ENCODE results near the gene TMED10.
"Not testable (repeated sequence)": the region's sequence is repeated elsewhere in the genome, so short reads cannot be mapped to it uniquely, and the experiment has no call there.

TMED10 gene

DNA sequence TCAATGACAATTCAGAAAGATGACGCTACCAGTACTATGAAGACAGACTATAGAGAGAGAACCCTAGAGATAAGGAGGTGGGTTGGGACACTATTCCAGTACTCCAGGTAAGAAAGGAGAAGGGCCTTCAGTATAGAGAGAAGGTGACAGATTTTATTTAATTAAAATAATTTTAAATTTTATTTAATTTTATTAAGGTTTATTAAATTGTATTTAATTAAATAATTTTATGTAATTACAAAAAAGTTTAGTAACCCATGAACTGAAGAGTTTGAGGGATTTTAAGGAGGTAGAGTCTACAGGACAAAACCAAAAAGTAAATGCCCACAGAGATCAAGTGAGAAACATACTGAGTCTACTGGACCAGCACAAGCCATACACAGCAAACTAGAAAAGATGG lies 20.3 kb downstream of the TMED10 start:
- H3K27me3 ChIP-seq (ENCODE audit: control insufficient read depth, insufficient read depth, low read length), result no peaks in the 10 kb centered on the region
- H3K4me3 ChIP-seq (ENCODE audit: low read depth, low read length), result no peak overlapping the region
- peaks cover 4% of the 10 kb centered on the region for H3K4me1 ChIP-seq (ENCODE audit: control insufficient read depth, insufficient read depth, low read length)
- H3K9me3 ChIP-seq (ENCODE audit: control insufficient read depth, insufficient read depth, low read length), result no peaks in the 10 kb centered on the region
- H3K36me3 ChIP-seq (ENCODE audit: control insufficient read depth, insufficient read depth, low read length), result no peaks in the 10 kb centered on the region
- H3K9ac ChIP-seq (ENCODE audit: low read depth, low read length), result no peak overlapping the region

DNA sequence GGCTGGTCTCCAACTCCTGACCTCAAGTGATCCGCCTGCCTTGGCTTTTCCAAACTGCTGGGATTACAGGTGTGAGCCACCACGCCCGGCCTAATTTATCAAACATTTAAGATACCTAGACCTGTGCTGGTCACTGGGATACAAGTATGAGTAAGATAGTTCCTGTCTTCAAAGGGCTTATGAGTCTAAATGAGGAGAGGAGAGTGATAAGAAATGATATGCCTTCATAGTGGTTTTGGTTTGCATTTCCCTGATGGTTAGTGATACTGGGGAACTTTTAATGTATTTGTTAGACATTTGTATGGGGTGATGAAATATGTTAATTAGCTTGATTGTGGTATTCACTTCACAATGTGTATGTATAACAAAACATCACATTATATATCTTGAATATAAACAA lies 21.2 kb downstream of the TMED10 start:
- H3K4me3 ChIP-seq (ENCODE audit: low read depth, low read length), result no peak overlapping the region
- no peaks in the 10 kb centered on the region for H3K9me3 ChIP-seq (ENCODE audit: control insufficient read depth, insufficient read depth, low read length)
- no peaks in the 10 kb centered on the region for H3K36me3 ChIP-seq (ENCODE audit: control insufficient read depth, insufficient read depth, low read length)
- no peak overlapping the region for H3K9ac ChIP-seq (ENCODE audit: low read depth, low read length)
- H3K4me1 ChIP-seq (ENCODE audit: control insufficient read depth, insufficient read depth, low read length), result peaks cover 3% of the 10 kb centered on the region
- H3K27me3 ChIP-seq (ENCODE audit: control insufficient read depth, insufficient read depth, low read length), result no peaks in the 10 kb centered on the region

DNA sequence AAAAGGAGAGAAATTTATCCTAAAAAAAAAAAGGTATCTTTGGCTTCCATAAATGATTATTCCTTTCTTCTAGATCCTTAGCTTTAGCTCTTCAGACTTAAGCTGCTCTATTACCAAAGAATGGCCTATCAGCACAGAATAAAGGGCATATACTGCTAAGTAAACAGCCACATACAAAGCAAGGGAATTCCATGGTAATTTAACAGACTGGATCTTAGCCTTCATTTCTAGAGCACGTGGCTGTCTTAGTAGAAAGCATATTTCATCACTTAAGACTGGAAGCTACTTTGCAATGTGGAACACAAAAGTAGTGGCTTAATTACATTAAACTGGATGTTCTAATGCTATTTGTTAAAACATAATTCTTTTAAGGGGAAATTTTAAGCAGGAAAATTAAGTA lies 23.1 kb downstream of the TMED10 start:
- Histone ChIP-seq H3K9ac (ENCODE audit: low read depth, low read length) (no peak overlapping the region), H3K4me1 (ENCODE audit: control insufficient read depth, insufficient read depth, low read length) (peaks cover 3% of the 10 kb centered on the region), H3K36me3 (ENCODE audit: control insufficient read depth, insufficient read depth, low read length) (peaks cover 2% of the 10 kb centered on the region), H3K4me3 (ENCODE audit: low read depth, low read length) (no peak overlapping the region), H3K27me3 (ENCODE audit: control insufficient read depth, insufficient read depth, low read length) (no peaks in the 10 kb centered on the region), H3K9me3 (ENCODE audit: control insufficient read depth, insufficient read depth, low read length) (no peaks in the 10 kb centered on the region)

DNA sequence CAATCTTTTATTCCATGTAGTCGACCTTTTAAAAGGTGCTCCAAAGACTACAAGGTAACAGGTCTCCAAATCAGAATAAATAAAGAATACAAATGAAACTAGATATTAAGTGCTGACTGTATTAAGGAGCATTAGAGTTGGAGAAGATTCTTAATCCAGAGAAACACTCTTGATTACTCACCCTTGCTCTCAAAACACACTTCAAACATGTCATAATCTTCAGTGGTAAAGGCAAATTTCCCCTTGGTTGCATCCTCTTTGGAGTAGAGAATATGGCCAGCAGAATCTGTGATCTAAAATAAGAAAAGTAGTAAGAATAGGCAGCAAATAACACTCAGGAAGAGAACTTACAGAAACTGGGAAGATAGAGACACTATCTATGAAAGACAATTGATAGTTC lies 24.6 kb downstream of the TMED10 start:
- peaks cover 3% of the 10 kb centered on the region for H3K4me1 ChIP-seq (ENCODE audit: control insufficient read depth, insufficient read depth, low read length)
- H3K9me3 ChIP-seq (ENCODE audit: control insufficient read depth, insufficient read depth, low read length), result no peaks in the 10 kb centered on the region
- peaks cover 2% of the 10 kb centered on the region for H3K36me3 ChIP-seq (ENCODE audit: control insufficient read depth, insufficient read depth, low read length)
- H3K9ac ChIP-seq (ENCODE audit: low read depth, low read length), result no peak overlapping the region
- H3K27me3 ChIP-seq (ENCODE audit: control insufficient read depth, insufficient read depth, low read length), result no peaks in the 10 kb centered on the region
- H3K4me3 ChIP-seq (ENCODE audit: low read depth, low read length), result no peak overlapping the region

DNA sequence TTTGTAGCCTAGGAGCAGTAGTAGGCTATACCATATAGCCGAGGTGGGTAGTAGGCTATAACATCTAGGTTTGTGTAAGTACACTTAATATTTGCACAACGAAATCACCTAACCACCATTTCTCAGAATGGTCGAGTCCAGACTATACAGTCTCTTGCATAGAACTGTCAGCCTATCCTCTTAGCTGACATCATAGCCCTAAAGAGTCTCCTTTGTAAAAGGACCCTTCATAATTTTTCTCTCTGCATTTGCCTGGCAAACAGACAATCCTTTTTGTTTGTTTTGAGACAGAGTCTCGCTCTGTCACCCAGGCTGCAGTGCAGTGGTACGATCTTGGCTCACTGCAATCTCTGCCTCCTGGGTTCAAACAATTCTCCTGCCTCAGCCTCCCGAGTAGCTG lies 25.8 kb downstream of the TMED10 start:
- not testable (repeated sequence) for H3K27me3 ChIP-seq (ENCODE audit: control insufficient read depth, insufficient read depth, low read length); H3K36me3 ChIP-seq (ENCODE audit: control insufficient read depth, insufficient read depth, low read length); H3K9me3 ChIP-seq (ENCODE audit: control insufficient read depth, insufficient read depth, low read length); H3K4me3 ChIP-seq (ENCODE audit: low read depth, low read length); H3K9ac ChIP-seq (ENCODE audit: low read depth, low read length); H3K4me1 ChIP-seq (ENCODE audit: control insufficient read depth, insufficient read depth, low read length)

DNA sequence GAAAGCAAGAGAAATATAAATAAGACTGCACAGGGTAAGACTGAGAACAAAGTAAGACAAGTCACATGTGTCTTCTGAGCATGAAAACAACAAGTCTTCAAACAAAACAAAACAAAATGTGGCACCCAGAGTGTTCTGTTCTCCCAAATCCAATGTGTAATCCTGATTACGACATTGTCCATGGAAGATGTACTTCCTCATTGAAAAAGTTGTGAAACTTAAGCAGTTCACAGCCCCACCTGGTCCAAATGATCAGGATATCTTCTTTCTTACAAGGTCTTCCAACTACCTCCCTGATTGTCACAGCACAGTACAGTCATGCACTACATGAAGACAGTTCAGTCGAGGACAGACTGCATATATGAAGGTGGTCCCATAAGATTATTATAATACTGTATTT lies 26.3 kb downstream of the TMED10 start:
- Histone ChIP-seq H3K36me3 (ENCODE audit: control insufficient read depth, insufficient read depth, low read length) (peaks cover 2% of the 10 kb centered on the region), H3K4me1 (ENCODE audit: control insufficient read depth, insufficient read depth, low read length) (peaks cover 3% of the 10 kb centered on the region)

DNA sequence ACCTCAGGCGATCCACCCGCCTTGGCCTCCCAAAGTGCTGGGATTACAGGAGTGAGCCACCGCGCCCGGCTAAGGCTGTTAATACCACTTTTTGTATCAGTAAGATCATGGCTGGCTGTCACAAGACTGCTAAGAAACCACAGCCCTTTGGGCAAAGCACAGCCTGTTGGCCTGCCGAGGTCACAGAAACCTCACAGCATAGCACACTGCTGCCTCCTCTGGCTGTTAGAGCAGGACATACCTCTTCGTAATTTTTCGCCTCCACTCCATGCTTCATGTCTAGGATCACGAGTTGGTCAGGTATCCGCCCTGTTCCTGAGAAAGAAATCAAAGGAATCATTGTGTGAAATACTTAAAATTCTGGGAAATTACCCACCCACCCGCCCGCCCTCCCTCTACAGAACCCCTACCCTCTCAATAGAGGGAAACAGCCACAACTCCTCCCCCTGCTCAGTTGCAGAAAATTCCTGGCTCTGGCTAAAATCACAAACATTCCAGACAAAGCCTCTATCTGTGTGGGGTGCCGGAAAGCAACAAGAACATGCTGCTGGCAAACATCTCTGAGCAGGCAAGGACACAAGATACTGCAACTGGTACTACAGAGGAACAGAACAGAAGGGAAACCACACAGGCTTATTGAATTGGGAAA lies 28.9 kb downstream of the TMED10 start:
- H3K9ac ChIP-seq (ENCODE audit: low read depth, low read length), result no peak overlapping the region
- H3K36me3 ChIP-seq (ENCODE audit: control insufficient read depth, insufficient read depth, low read length), result peaks cover 5% of the 10 kb centered on the region
- H3K4me1 ChIP-seq (ENCODE audit: control insufficient read depth, insufficient read depth, low read length), result no peaks in the 10 kb centered on the region
- H3K27me3 ChIP-seq (ENCODE audit: control insufficient read depth, insufficient read depth, low read length), result no peaks in the 10 kb centered on the region
- H3K9me3 ChIP-seq (ENCODE audit: control insufficient read depth, insufficient read depth, low read length), result no peaks in the 10 kb centered on the region
- no peak overlapping the region for H3K4me3 ChIP-seq (ENCODE audit: low read depth, low read length)

More for the DNA sequence above, 26.3 kb downstream of the TMED10 start:
- H3K9me3 ChIP-seq (ENCODE audit: control insufficient read depth, insufficient read depth, low read length), result no peaks in the 10 kb centered on the region
- no peak overlapping the region for H3K9ac ChIP-seq (ENCODE audit: low read depth, low read length)
- no peaks in the 10 kb centered on the region for H3K27me3 ChIP-seq (ENCODE audit: control insufficient read depth, insufficient read depth, low read length)
- H3K4me3 ChIP-seq (ENCODE audit: low read depth, low read length), result no peak overlapping the region

DNA sequence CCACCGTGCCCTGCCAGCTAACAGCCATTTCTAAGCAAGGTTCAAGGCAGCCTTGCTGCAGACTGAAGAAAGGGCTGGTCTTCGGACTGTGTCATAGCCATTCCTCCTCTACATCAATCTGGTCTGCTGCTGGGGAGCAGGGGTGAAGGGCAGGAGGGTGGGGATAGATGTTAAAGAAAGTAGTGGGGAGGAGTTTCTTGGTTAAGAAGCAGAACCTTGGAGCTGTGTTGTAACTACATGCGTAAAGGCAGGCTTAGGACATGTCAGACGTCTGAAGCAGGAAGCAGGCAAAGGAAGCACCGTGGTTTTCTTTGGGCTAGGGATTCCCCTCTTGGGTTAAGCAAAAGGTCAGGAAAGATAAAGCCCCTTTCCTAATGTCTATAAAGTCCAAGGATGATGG lies 31.5 kb downstream of the TMED10 start:
- Histone ChIP-seq H3K27me3 (ENCODE audit: control insufficient read depth, insufficient read depth, low read length) (no peaks in the 10 kb centered on the region), H3K36me3 (ENCODE audit: control insufficient read depth, insufficient read depth, low read length) (peaks cover 5% of the 10 kb centered on the region), H3K9ac (ENCODE audit: low read depth, low read length) (no peak overlapping the region), H3K9me3 (ENCODE audit: control insufficient read depth, insufficient read depth, low read length) (no peaks in the 10 kb centered on the region), H3K4me3 (ENCODE audit: low read depth, low read length) (no peak overlapping the region), H3K4me1 (ENCODE audit: control insufficient read depth, insufficient read depth, low read length) (no peaks in the 10 kb centered on the region)

DNA sequence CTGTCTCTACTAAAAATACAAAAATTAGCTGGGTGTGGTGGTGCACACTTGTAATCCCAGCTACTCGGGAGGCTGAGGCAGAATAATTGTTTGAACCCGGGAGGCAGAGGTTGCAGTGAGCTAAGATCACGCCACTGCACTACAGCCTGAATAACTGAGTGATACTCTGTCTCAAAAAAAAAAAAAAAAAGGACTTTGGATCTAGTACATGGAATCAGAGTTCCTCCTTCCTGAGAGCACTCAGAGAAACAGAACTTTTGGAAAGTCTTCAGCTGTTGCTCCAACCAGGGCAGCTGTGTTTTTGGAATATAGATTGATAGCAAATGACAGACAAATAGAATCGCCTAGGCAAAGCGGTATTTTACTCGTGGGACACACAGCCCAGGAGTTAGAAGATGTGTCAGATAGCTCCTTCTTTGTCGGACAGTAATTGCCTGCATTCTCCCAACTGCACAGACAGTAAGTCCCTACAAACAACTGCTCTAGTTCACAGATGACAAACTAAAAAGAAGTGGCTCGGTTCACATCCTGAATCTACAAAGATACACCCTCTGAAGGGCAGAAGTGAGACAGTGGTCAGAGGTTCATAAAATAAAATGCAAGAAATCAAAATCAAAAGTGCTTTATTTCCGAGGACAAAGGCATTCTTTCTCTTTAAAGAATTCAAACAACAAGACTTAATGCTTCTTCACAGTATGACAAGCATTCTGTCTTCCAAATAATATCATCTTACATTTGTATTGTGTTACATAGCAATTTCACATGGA lies 32.5 kb downstream of the TMED10 start:
- Histone ChIP-seq H3K4me1 (ENCODE audit: control insufficient read depth, insufficient read depth, low read length) (no peaks in the 10 kb centered on the region), H3K9ac (ENCODE audit: low read depth, low read length) (no peak overlapping the region)

DNA sequence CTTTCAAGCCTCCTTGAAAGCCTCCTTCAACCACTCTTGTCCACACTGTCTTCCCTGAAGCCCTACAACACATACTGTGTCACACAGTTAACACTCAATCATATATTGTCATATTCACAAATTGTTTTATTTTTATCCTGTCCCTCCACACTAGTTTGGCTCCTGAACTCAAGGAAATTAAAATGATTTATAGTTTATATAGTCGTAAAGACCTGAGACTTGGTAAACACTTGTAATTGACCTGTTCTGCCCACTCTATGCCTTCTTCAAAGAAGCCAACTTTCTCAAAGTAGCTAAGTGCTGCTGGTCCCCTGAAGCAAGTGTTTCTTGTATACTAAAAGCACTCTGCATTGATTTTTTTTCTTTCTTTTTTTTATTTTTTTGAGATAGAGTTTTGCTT lies 33.9 kb downstream of the TMED10 start:
- Histone ChIP-seq H3K4me3 (ENCODE audit: low read depth, low read length) (no peak overlapping the region), H3K4me1 (ENCODE audit: control insufficient read depth, insufficient read depth, low read length) (no peaks in the 10 kb centered on the region)

More for the DNA sequence above, 32.5 kb downstream of the TMED10 start:
- H3K4me3 ChIP-seq (ENCODE audit: low read depth, low read length), result no peak overlapping the region
- H3K27me3 ChIP-seq (ENCODE audit: control insufficient read depth, insufficient read depth, low read length), result no peaks in the 10 kb centered on the region
- peaks cover 2% of the 10 kb centered on the region for H3K36me3 ChIP-seq (ENCODE audit: control insufficient read depth, insufficient read depth, low read length)
- H3K9me3 ChIP-seq (ENCODE audit: control insufficient read depth, insufficient read depth, low read length), result no peaks in the 10 kb centered on the region

DNA sequence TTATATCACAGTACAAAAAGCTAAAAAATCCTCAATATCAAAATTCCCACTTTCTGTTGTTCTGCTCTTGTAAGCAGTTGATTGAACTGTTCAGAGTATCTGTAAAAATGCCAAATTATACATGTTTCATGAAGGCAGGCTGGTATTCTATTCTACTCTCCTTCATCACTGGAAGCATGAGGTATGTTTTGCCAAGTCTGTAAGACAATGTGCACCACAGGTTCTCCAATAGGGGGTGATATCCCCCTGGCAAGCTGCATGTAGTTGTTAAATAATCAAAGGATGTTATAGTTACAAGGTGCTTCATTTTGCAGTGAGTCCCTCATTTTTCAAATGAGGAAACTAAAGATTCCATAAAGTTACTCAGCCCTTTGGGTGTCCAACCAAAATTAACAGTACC lies 34.4 kb downstream of the TMED10 start:
- no peaks in the 10 kb centered on the region for H3K27me3 ChIP-seq (ENCODE audit: control insufficient read depth, insufficient read depth, low read length)

More for the DNA sequence above, 33.9 kb downstream of the TMED10 start:
- Histone ChIP-seq H3K36me3 (ENCODE audit: control insufficient read depth, insufficient read depth, low read length) (peaks cover 2% of the 10 kb centered on the region), H3K9me3 (ENCODE audit: control insufficient read depth, insufficient read depth, low read length) (no peaks in the 10 kb centered on the region), H3K27me3 (ENCODE audit: control insufficient read depth, insufficient read depth, low read length) (no peaks in the 10 kb centered on the region), H3K9ac (ENCODE audit: low read depth, low read length) (no peak overlapping the region)

DNA sequence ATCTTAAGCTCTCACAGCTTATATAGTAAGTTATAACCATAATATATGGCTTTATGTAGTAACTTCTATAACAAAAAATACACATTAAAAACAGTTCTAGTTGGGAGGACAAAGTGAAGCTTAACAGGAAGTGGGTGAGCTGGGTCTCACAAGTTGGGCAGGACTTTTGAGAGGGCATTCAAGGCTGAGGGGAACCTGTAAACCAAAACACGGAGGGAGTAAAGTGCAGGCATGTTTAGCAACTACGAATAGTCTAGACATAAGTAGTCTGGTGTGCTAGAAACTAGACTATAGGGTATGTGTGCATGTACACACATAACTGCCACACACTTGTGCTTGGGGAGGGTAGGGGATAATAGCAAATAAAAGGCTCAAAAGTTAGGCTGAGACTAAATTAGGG lies 35.4 kb downstream of the TMED10 start:
- no peaks in the 10 kb centered on the region for H3K4me1 ChIP-seq (ENCODE audit: control insufficient read depth, insufficient read depth, low read length)
- no peak overlapping the region for H3K4me3 ChIP-seq (ENCODE audit: low read depth, low read length)
- no peaks in the 10 kb centered on the region for H3K27me3 ChIP-seq (ENCODE audit: control insufficient read depth, insufficient read depth, low read length)
- no peaks in the 10 kb centered on the region for H3K9me3 ChIP-seq (ENCODE audit: control insufficient read depth, insufficient read depth, low read length)
- H3K36me3 ChIP-seq (ENCODE audit: control insufficient read depth, insufficient read depth, low read length), result peaks cover 2% of the 10 kb centered on the region
- no peak overlapping the region for H3K9ac ChIP-seq (ENCODE audit: low read depth, low read length)

More for the DNA sequence above, 34.4 kb downstream of the TMED10 start:
- Histone ChIP-seq H3K4me3 (ENCODE audit: low read depth, low read length) (no peak overlapping the region), H3K9ac (ENCODE audit: low read depth, low read length) (no peak overlapping the region), H3K9me3 (ENCODE audit: control insufficient read depth, insufficient read depth, low read length) (no peaks in the 10 kb centered on the region), H3K36me3 (ENCODE audit: control insufficient read depth, insufficient read depth, low read length) (peaks cover 2% of the 10 kb centered on the region), H3K4me1 (ENCODE audit: control insufficient read depth, insufficient read depth, low read length) (no peaks in the 10 kb centered on the region)
